ENCODE measurements around the gene SNN. TPM values are rescaled to one million over a fixed set of nuclear protein-coding genes. Genes with fewer than 3 reads are reported as not detected.

SNN gene
- 10 to 100 TPM; 31.5 to 50.6 (median 36.3) TPM for total RNA-seq

GRCh38 chr16:11667824-11668622 is at the start of gene SNN:
SNN (plus strand) TSS chr16:11668455; CDS start chr16:11676060, 7,605 bp downstream.
- Histone ChIP-seq H3K9me3 (no peaks in the 10 kb centered on the region), H3K36me3 (no peaks in the 10 kb centered on the region), H3K27ac (peak within 1 kb of the TSS; percentile 33 to 66 (median 63)), H3K27me3 (no peaks in the 10 kb centered on the region), H3K4me3 (replicated peaks in 1 of 3) (peak within 1 kb of the TSS; percentile 50 to 92 (median 73)), H3K4me1 (peaks cover 18 to 30% of the 10 kb centered on the region in 2 donors)
- peak in 1 of 2 donors; percentile 69 for TF ChIP-seq POLR2A (IDR thresholded peaks at IDR 0.05)
- TF ChIP-seq, protein P1, sequence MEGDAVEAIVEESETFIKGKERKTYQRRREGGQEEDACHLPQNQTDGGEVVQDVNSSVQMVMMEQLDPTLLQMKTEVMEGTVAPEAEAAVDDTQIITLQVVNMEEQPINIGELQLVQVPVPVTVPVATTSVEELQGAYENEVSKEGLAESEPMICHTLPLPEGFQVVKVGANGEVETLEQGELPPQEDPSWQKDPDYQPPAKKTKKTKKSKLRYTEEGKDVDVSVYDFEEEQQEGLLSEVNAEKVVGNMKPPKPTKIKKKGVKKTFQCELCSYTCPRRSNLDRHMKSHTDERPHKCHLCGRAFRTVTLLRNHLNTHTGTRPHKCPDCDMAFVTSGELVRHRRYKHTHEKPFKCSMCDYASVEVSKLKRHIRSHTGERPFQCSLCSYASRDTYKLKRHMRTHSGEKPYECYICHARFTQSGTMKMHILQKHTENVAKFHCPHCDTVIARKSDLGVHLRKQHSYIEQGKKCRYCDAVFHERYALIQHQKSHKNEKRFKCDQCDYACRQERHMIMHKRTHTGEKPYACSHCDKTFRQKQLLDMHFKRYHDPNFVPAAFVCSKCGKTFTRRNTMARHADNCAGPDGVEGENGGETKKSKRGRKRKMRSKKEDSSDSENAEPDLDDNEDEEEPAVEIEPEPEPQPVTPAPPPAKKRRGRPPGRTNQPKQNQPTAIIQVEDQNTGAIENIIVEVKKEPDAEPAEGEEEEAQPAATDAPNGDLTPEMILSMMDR (IDR thresholded peaks at IDR 0.05): no peak
- intact Hi-C loops (cut with DNase I): no loop called here
- peak; percentile 88 to 92 for DNase-seq
- 31 to 40% methylated on average over 19 to 21 of the region's 93 CpGs for WGBS, 2 donors

DNA sequence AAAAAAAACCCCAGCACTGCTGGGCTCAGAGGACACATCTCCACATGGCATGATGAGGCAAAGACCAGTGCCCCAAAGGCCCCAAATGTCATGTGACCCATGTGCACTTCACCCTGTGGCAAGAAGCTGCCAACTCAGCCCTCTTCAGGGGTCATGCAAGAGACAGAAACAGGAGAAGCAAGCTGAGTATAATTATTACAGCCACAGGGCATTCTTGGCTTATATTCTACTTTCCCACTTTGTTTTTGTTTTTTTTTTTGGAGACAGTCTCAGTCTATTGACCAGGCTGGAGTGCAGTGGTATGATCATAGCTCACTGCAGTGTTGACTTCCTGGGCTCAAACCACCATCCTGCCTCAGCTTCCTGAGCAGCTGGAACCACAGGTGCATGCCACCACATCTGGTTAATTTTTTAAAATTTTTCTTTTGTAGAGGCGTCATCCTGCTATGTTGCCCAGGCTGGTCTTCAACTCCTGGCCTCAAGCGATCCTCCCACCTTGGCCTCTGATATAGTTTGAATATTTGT is 48.9 kb upstream of the SNN start:
- DNase-seq: peak; percentile 91 to 92
- Histone ChIP-seq H3K27ac (peak overlapping the region; percentile 76 to 95 (median 83)), H3K36me3 (no peaks in the 10 kb centered on the region), H3K4me3 (replicated peaks in 1 of 3) (no peak overlapping the region), H3K4me1 (peaks cover 36 to 46% of the 10 kb centered on the region in 2 donors), H3K9me3 (no peaks in the 10 kb centered on the region), H3K27me3 (no peaks in the 10 kb centered on the region)
- 82 to 89% methylated on average over 2 of the region's 2 CpGs for WGBS, 2 donors
- intact Hi-C loops (cut with DNase I): no loop called here
- TF ChIP-seq, protein P1 (IDR thresholded peaks at IDR 0.05): no peak
- TF ChIP-seq POLR2A (IDR thresholded peaks at IDR 0.05): no peak

DNA sequence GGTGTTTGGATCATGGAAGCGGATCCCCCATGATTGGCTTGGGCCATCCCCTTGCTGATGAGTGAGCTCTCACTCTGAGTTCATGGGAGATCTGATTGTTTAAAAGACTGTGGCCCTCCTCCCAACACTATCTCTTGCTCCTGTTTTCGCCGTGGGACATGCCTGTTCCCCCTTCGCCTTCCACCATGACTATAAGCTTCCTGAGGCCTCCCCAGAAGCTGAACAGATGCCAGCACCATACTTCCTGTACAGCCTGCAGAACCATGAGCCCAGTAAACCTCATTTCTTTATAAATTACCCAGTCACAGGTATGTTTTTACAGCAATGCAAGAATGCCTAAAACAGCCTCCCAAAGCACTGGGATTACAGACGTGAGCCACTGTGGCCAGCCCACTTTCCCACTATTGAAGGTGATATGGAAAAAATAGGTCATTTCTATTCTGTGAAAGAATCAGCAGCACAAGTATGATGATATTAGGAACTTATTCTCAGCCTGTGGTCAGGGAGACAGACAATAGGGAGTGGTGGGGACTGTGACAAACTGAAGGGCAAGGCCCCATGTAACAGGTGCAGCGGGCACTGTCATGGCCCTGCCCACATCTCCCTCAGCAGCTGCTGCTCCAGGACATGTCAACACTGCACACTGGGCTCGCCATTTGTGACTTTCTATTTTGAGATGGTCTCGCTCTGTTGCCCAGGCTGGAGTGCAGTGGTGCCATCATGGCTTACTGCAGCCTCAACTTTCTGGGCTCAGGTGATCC is 47.8 kb upstream of the SNN start:
- Histone ChIP-seq H3K4me1 (peaks cover 36 to 52% of the 10 kb centered on the region in 2 donors), H3K27me3 (no peaks in the 10 kb centered on the region), H3K4me3 (replicated peaks in 1 of 3) (no peak overlapping the region), H3K27ac (peak overlapping the region; percentile 42 to 95 (median 83)), H3K9me3 (no peaks in the 10 kb centered on the region), H3K36me3 (no peaks in the 10 kb centered on the region)
- intact Hi-C loops (cut with DNase I): no loop called here
- no peak for DNase-seq
- WGBS, 2 donors: 86 to 96% methylated on average over 8 of the region's 8 CpGs
- TF ChIP-seq, protein P1 (IDR thresholded peaks at IDR 0.05): no peak
- TF ChIP-seq POLR2A (IDR thresholded peaks at IDR 0.05): no peak

- no peak for DNase-seq
- Histone ChIP-seq H3K36me3 (no peaks in the 10 kb centered on the region), H3K27me3 (no peaks in the 10 kb centered on the region), H3K4me1 (peaks cover 34 to 51% of the 10 kb centered on the region in 2 donors), H3K9me3 (no peaks in the 10 kb centered on the region), H3K4me3 (replicated peaks in 1 of 3) (no peak overlapping the region), H3K27ac (peak overlapping the region; percentile 20 to 95 (median 83))
- TF ChIP-seq, protein P1 (IDR thresholded peaks at IDR 0.05): no peak
- TF ChIP-seq POLR2A (IDR thresholded peaks at IDR 0.05): no peak
- intact Hi-C loops (cut with DNase I): no loop called here
- 61 to 68% methylated on average over 6 of the region's 6 CpGs for WGBS, 2 donors
Measured at GRCh38 chr16:11621539-11621919, 46.7 kb upstream of the SNN start.
